ENCODE measurements around the gene MAPK10. TPM values are rescaled to one million over a fixed set of nuclear protein-coding genes. Genes with fewer than 3 reads are reported as not detected.
"Not testable (repeated sequence)": the region's sequence is repeated elsewhere in the genome, so short reads cannot be mapped to it uniquely, and the experiment has no call there.

MAPK10 gene
- total and polyA plus RNA-seq, 7 experiments from 2014 or later, result 0.54 TPM; not detected in 6

GRCh38 chr4:86184901-86185285 is 175.0 kb downstream of the MAPK10 start:
- CTCF ChIA-PET, result no interaction called here
- Histone ChIP-seq H3K27me3 (ENCODE audit: control insufficient read depth in 2 of 2, insufficient read depth in 2 of 2, low read length in 2 of 2) (no peaks in the 10 kb centered on the region), H3K4me1 (ENCODE audit: control insufficient read depth in 2 of 2, insufficient read depth in 2 of 2, low read length in 2 of 2) (no peaks in the 10 kb centered on the region), H3K9me3 (ENCODE audit: control insufficient read depth in 2 of 3, low read length in 3 of 3) (no peaks in the 10 kb centered on the region), H3K27ac (ENCODE audit: low read depth, low read length) (no peak overlapping the region), H3K4me3 (ENCODE audit: low read length) (no peak overlapping the region), H3K36me3 (ENCODE audit: control insufficient read depth in 2 of 3, insufficient read depth in 3 of 3, low read length in 3 of 3) (no peaks in the 10 kb centered on the region)
- no peaks in the 10 kb centered on the region for H3K4me1 Mint-ChIP-seq
- H3K36me3 Mint-ChIP-seq, result peaks cover 0 to 5% (median 0%) of the 10 kb centered on the region in 5 donors
- no peak overlapping the region for H3K27ac Mint-ChIP-seq
- peaks cover 0 to 24% (median 7%) of the 10 kb centered on the region in 11 donors for H3K9me3 Mint-ChIP-seq
- POLR2A ChIA-PET, result no interaction called here
- H3K4me3 Mint-ChIP-seq, result no peak overlapping the region
- ATAC-seq, result no peak
- no peak for DNase-seq
- no peaks in the 10 kb centered on the region for H3K27me3 Mint-ChIP-seq
- intact Hi-C loops (cut with micrococcal nuclease), result no loop called here

- Mint-ChIP-seq H3K9me3 (peaks cover 0 to 30% (median 5%) of the 10 kb centered on the region in 11 donors), H3K4me1 (no peaks in the 10 kb centered on the region), H3K4me3 (no peak overlapping the region), H3K27ac (no peak overlapping the region), H3K27me3 (no peaks in the 10 kb centered on the region), H3K36me3 (peaks cover 0 to 5% (median 0%) of the 10 kb centered on the region in 5 donors)
- H3K4me1 ChIP-seq (ENCODE audit: control insufficient read depth in 2 of 2, insufficient read depth in 2 of 2, low read length in 2 of 2), result no peaks in the 10 kb centered on the region
- H3K36me3 ChIP-seq (ENCODE audit: control insufficient read depth in 2 of 3, insufficient read depth in 3 of 3, low read length in 3 of 3), result no peaks in the 10 kb centered on the region
- H3K27me3 ChIP-seq (ENCODE audit: control insufficient read depth in 2 of 2, insufficient read depth in 2 of 2, low read length in 2 of 2), result no peaks in the 10 kb centered on the region
- no peak overlapping the region for H3K4me3 ChIP-seq (ENCODE audit: low read length)
- ChIA-PET CTCF (no interaction called here), POLR2A (no interaction called here)
- no peak for ATAC-seq
- no peak for DNase-seq
- intact Hi-C loops (cut with micrococcal nuclease), result no loop called here
- H3K27ac ChIP-seq (ENCODE audit: low read depth, low read length), result no peak overlapping the region
- H3K9me3 ChIP-seq (ENCODE audit: control insufficient read depth in 2 of 3, low read length in 3 of 3), result no peaks in the 10 kb centered on the region
Measured at GRCh38 chr4:86184216-86184900, 175.5 kb downstream of the MAPK10 start.

GRCh38 chr4:86181585-86181984 is 178.3 kb downstream of the MAPK10 start:
- intact Hi-C loops (cut with micrococcal nuclease), result no loop called here
- POLR2A ChIA-PET, result no interaction called here
- H3K27ac ChIP-seq (ENCODE audit: low read depth, low read length), result no peak overlapping the region
- ATAC-seq (no peak), DNase-seq (no peak)
- Mint-ChIP-seq H3K27ac (no peak overlapping the region), H3K9me3 (peaks cover 0 to 30% (median 1%) of the 10 kb centered on the region in 11 donors), H3K36me3 (peaks cover 0 to 5% (median 0%) of the 10 kb centered on the region in 5 donors), H3K4me3 (no peak overlapping the region), H3K4me1 (no peaks in the 10 kb centered on the region), H3K27me3 (no peaks in the 10 kb centered on the region)
- CTCF ChIA-PET, result no interaction called here
- H3K9me3 ChIP-seq (ENCODE audit: control insufficient read depth in 2 of 3, low read length in 3 of 3), result no peaks in the 10 kb centered on the region
- no peaks in the 10 kb centered on the region for H3K36me3 ChIP-seq (ENCODE audit: control insufficient read depth in 2 of 3, insufficient read depth in 3 of 3, low read length in 3 of 3)
- no peaks in the 10 kb centered on the region for H3K27me3 ChIP-seq (ENCODE audit: control insufficient read depth in 2 of 2, insufficient read depth in 2 of 2, low read length in 2 of 2)
- no peaks in the 10 kb centered on the region for H3K4me1 ChIP-seq (ENCODE audit: control insufficient read depth in 2 of 2, insufficient read depth in 2 of 2, low read length in 2 of 2)
- no peak overlapping the region for H3K4me3 ChIP-seq (ENCODE audit: low read length)

- no peaks in the 10 kb centered on the region for H3K36me3 Mint-ChIP-seq
- no peak overlapping the region for H3K27ac ChIP-seq (ENCODE audit: low read depth, low read length)
- DNase-seq (no peak), ATAC-seq (no peak)
- no peaks in the 10 kb centered on the region for H3K27me3 ChIP-seq (ENCODE audit: control insufficient read depth in 2 of 2, insufficient read depth in 2 of 2, low read length in 2 of 2)
- H3K4me3 ChIP-seq (ENCODE audit: low read length), result no peak overlapping the region
- ChIA-PET CTCF (no interaction called here), POLR2A (no interaction called here)
- H3K27ac Mint-ChIP-seq, result no peak overlapping the region
- no peak overlapping the region for H3K4me3 Mint-ChIP-seq
- intact Hi-C loops (cut with micrococcal nuclease), result no loop called here
- no peaks in the 10 kb centered on the region for H3K4me1 ChIP-seq (ENCODE audit: control insufficient read depth in 2 of 2, insufficient read depth in 2 of 2, low read length in 2 of 2)
- no peaks in the 10 kb centered on the region for H3K36me3 ChIP-seq (ENCODE audit: control insufficient read depth in 2 of 3, insufficient read depth in 3 of 3, low read length in 3 of 3)
- no peaks in the 10 kb centered on the region for H3K9me3 ChIP-seq (ENCODE audit: control insufficient read depth in 2 of 3, low read length in 3 of 3)
- H3K4me1 Mint-ChIP-seq, result no peaks in the 10 kb centered on the region
- no peaks in the 10 kb centered on the region for H3K27me3 Mint-ChIP-seq
- H3K9me3 Mint-ChIP-seq, result peaks cover 0 to 16% (median 5%) of the 10 kb centered on the region in 11 donors
Measured at GRCh38 chr4:86178211-86178610, 181.6 kb downstream of the MAPK10 start.

GRCh38 chr4:86174506-86174905 is 185.3 kb downstream of the MAPK10 start:
- H3K27me3 ChIP-seq (ENCODE audit: control insufficient read depth in 2 of 2, insufficient read depth in 2 of 2, low read length in 2 of 2), result no peaks in the 10 kb centered on the region
- no peak overlapping the region for H3K27ac ChIP-seq (ENCODE audit: low read depth, low read length)
- no peak overlapping the region for H3K27ac Mint-ChIP-seq
- POLR2A ChIA-PET, result no interaction called here
- no peaks in the 10 kb centered on the region for H3K4me1 Mint-ChIP-seq
- no peak overlapping the region for H3K4me3 ChIP-seq (ENCODE audit: low read length)
- H3K4me1 ChIP-seq (ENCODE audit: control insufficient read depth in 2 of 2, insufficient read depth in 2 of 2, low read length in 2 of 2), result no peaks in the 10 kb centered on the region
- DNase-seq (no peak), ATAC-seq (no peak)
- H3K36me3 Mint-ChIP-seq, result no peaks in the 10 kb centered on the region
- intact Hi-C loops (cut with micrococcal nuclease), result no loop called here
- CTCF ChIA-PET, result no interaction called here
- no peaks in the 10 kb centered on the region for H3K27me3 Mint-ChIP-seq
- H3K4me3 Mint-ChIP-seq, result no peak overlapping the region
- no peaks in the 10 kb centered on the region for H3K36me3 ChIP-seq (ENCODE audit: control insufficient read depth in 2 of 3, insufficient read depth in 3 of 3, low read length in 3 of 3)
- peaks cover 0 to 10% (median 5%) of the 10 kb centered on the region in 11 donors for H3K9me3 Mint-ChIP-seq
- no peaks in the 10 kb centered on the region for H3K9me3 ChIP-seq (ENCODE audit: control insufficient read depth in 2 of 3, low read length in 3 of 3)

GRCh38 chr4:86168335-86168734 is 191.5 kb downstream of the MAPK10 start:
- H3K27me3 ChIP-seq (ENCODE audit: control insufficient read depth in 2 of 2, insufficient read depth in 2 of 2, low read length in 2 of 2); H3K27ac ChIP-seq (ENCODE audit: low read depth, low read length); CTCF ChIA-PET; H3K27ac Mint-ChIP-seq; H3K4me3 Mint-ChIP-seq; intact Hi-C loops (cut with micrococcal nuclease); H3K36me3 Mint-ChIP-seq; H3K9me3 Mint-ChIP-seq; H3K4me1 Mint-ChIP-seq; H3K36me3 ChIP-seq (ENCODE audit: control insufficient read depth in 2 of 3, insufficient read depth in 3 of 3, low read length in 3 of 3); H3K27me3 Mint-ChIP-seq; H3K4me3 ChIP-seq (ENCODE audit: low read length); H3K4me1 ChIP-seq (ENCODE audit: control insufficient read depth in 2 of 2, insufficient read depth in 2 of 2, low read length in 2 of 2); DNase-seq; POLR2A ChIA-PET; H3K9me3 ChIP-seq (ENCODE audit: control insufficient read depth in 2 of 3, low read length in 3 of 3); ATAC-seq: not testable (repeated sequence)

GRCh38 chr4:86160426-86160825 is 199.4 kb downstream of the MAPK10 start:
- Mint-ChIP-seq H3K27me3 (no peaks in the 10 kb centered on the region), H3K27ac (no peak overlapping the region), H3K4me1 (no peaks in the 10 kb centered on the region), H3K9me3 (peaks cover 0 to 2% (median 0%) of the 10 kb centered on the region in 11 donors), H3K36me3 (no peaks in the 10 kb centered on the region), H3K4me3 (no peak overlapping the region)
- Histone ChIP-seq H3K27me3 (ENCODE audit: control insufficient read depth in 2 of 2, insufficient read depth in 2 of 2, low read length in 2 of 2) (no peaks in the 10 kb centered on the region), H3K27ac (ENCODE audit: low read depth, low read length) (no peak overlapping the region), H3K4me3 (ENCODE audit: low read length) (no peak overlapping the region), H3K4me1 (ENCODE audit: control insufficient read depth in 2 of 2, insufficient read depth in 2 of 2, low read length in 2 of 2) (no peaks in the 10 kb centered on the region), H3K36me3 (ENCODE audit: control insufficient read depth in 2 of 3, insufficient read depth in 3 of 3, low read length in 3 of 3) (no peaks in the 10 kb centered on the region), H3K9me3 (ENCODE audit: control insufficient read depth in 2 of 3, low read length in 3 of 3) (no peaks in the 10 kb centered on the region)
- POLR2A ChIA-PET, result no interaction called here
- no peak for ATAC-seq
- intact Hi-C loops (cut with micrococcal nuclease), result no loop called here
- CTCF ChIA-PET, result no interaction called here
- DNase-seq, result no peak
